Right lobe of liver (tissue), 6 donors: ENCODE data around the gene SPACA7. TPM values are rescaled to one million over a fixed set of nuclear protein-coding genes. Genes with fewer than 3 reads are reported as not detected.

ENCODE experiments used
- ATAC-seq, 4 donors: fragments of 200-7000 bp; cut with Tn5 transposase; one replicate each; pipeline ENCODE4 v1.9.1; 2020; ENCODE audit warnings: mild to moderate bottlenecking in 4 of 4, moderate library complexity in 4 of 4
- DNase-seq, 3 donors: peaks; one replicate each; pipeline ENCODE4 v3.0.0-alpha.2; 2020
- H3K27ac ChIP-seq, 3 donors: fragments of 200-600 bp; one replicate each; pipeline ENCODE4 v1.8.0; 2022
- H3K27me3 ChIP-seq, 2 donors: fragments of 200-600 bp; one replicate each; pipeline ENCODE4 v1.8.0; 2022
- H3K36me3 ChIP-seq, 4 donors: fragments of 200-600 bp; sonication (generic) in 1 of 4; one replicate each; pipeline versions ENCODE4 v1.5.1 to v1.8.0; 2017 to 2022; ENCODE audit warnings: control low read depth in 1 of 4
- H3K4me1 ChIP-seq, 4 donors: fragments of 200-600 bp; sonication (generic) in 1 of 4; one replicate each; pipeline versions ENCODE4 v1.5.1 to v1.8.0; 2017 to 2022; ENCODE audit warnings: control low read depth in 1 of 4
- H3K4me3 ChIP-seq, 3 donors: fragments of 200-600 bp; one replicate each; pipeline ENCODE4 v1.8.0; 2022
- H3K9me3 ChIP-seq, 4 donors: fragments of 200-600 bp; sonication (generic) in 1 of 4; one replicate each; pipeline versions ENCODE4 v1.5.1 to v1.8.0; 2017 to 2022; ENCODE audit warnings: control low read depth in 1 of 4
- CTCF ChIP-seq, 4 donors: fragments of 200-600 bp in 3 of 4; fragments of 450-650 bp in 1 of 4; IDR thresholded peaks; one replicate each; pipeline versions ENCODE4 v1.5.1 to v1.8.0; 2016 to 2022; ENCODE audit warnings: antibody characterized with exemption in 4 of 4, mild to moderate bottlenecking in 2 of 4
- POLR2A ChIP-seq: fragments of 450-650 bp; IDR thresholded peaks from one replicate; pipeline ENCODE4 v1.6.1; 2017; ENCODE audit warnings: antibody characterized with exemption, mild to moderate bottlenecking
- WGBS: methylation state at CpG from one replicate; pipeline ENCODE4 v1.1.6; 2018; ENCODE audit warnings: low coverage, low lambda C conversion rate; ENCODE audit not compliant: insufficient coverage; ENCODE audit errors: missing lambda C conversion rate; 5-methylcytosine and 5-hydroxymethylcytosine counted together
- intact Hi-C, 2 donors: fragments of 100-400 bp; cut with DNase I; formaldehyde crosslinking; loops; one replicate each; pipeline versions ENCODE4 v1.11.2 to v1.14.1; 2022
- total RNA-seq, 6 experiments: library from RNA; depleted of rRNA in 2 of 6; stranded (reverse); fragments of >200 nt in 2 of 6; fragmentation: NEBNext Ultra II Directional in 3 of 6; extraction: Animal tissue kit (Norgen Biotek cat#: 25700) in 3 of 6; gene quantifications; one replicate each; pipeline versions ENCODE4 v1.1.0 to v1.2.4, GENCODE V29; 2016 to 2023
- donor health status: DM: no; HTN: yes; CAD: no.
- donor health status: DM: no; HTN: no; CAD: no.
- donor health status: DM: no; HTN: no; CAD: no.
- donor health status: DM: no; HTN: yes; CAD: no.
- donor health status: DM: no; HTN: yes; CAD: no.

Gene SPACA7
- total RNA-seq, 6 experiments from 2014 or later, result not detected

- whole genome bisulfite sequencing, result 79% methylated on average over 16 of the region's 23 CpGs
- H3K36me3 ChIP-seq, result no peaks in the 10 kb centered on the region
- ATAC-seq, result no peak
- DNase-seq, result no peak
- H3K27ac ChIP-seq, result no peak overlapping the region
- H3K9me3 ChIP-seq, result no peaks in the 10 kb centered on the region
- intact Hi-C loops, result no loop called here
- H3K27me3 ChIP-seq, result no peaks in the 10 kb centered on the region
- TF ChIP-seq CTCF (IDR thresholded peaks at IDR 0.05) (no peak), POLR2A (no peak)
- no peak overlapping the region for H3K4me3 ChIP-seq
- no peaks in the 10 kb centered on the region for H3K4me1 ChIP-seq
Measured at GRCh38 chr13:112450118-112450903, 74.2 kb downstream of the SPACA7 start.

GRCh38 chr13:112450904-112451240 is 74.7 kb downstream of the SPACA7 start:
- DNase-seq, result no peak
- peak in 3 of 4 donors; percentile 24 to 51 (median 36) for ATAC-seq
- no peaks in the 10 kb centered on the region for H3K4me1 ChIP-seq
- no peaks in the 10 kb centered on the region for H3K36me3 ChIP-seq
- intact Hi-C loops, result no loop called here
- H3K4me3 ChIP-seq, result no peak overlapping the region
- no peak overlapping the region for H3K27ac ChIP-seq
- 33% methylated on average over 9 of the region's 9 CpGs for WGBS
- TF ChIP-seq CTCF (IDR thresholded peaks at IDR 0.05) (no peak), POLR2A (no peak)
- no peaks in the 10 kb centered on the region for H3K9me3 ChIP-seq
- no peaks in the 10 kb centered on the region for H3K27me3 ChIP-seq

- H3K36me3 ChIP-seq, result no peaks in the 10 kb centered on the region
- TF ChIP-seq POLR2A (no peak), CTCF (IDR thresholded peaks at IDR 0.05) (no peak)
- H3K9me3 ChIP-seq, result no peaks in the 10 kb centered on the region
- intact Hi-C loops, result no loop called here
- no peaks in the 10 kb centered on the region for H3K27me3 ChIP-seq
- H3K4me3 ChIP-seq, result no peak overlapping the region
- H3K27ac ChIP-seq, result no peak overlapping the region
- DNase-seq (peak in 1 of 3 donors; percentile 53), ATAC-seq (peak in 2 of 4 donors; percentile 6 to 9)
- 94% methylated on average over 11 of the region's 43 CpGs for WGBS
- H3K4me1 ChIP-seq, result no peaks in the 10 kb centered on the region
Measured at GRCh38 chr13:112451512-112452379, 75.6 kb downstream of the SPACA7 start.

GRCh38 chr13:112452380-112453206 is 76.4 kb downstream of the SPACA7 start:
- DNase-seq, result peak in 1 of 3 donors; percentile 50
- H3K27me3 ChIP-seq, result no peaks in the 10 kb centered on the region
- intact Hi-C loops, result no loop called here
- no peak for TF ChIP-seq POLR2A
- no peak for TF ChIP-seq CTCF (IDR thresholded peaks at IDR 0.05)
- H3K9me3 ChIP-seq, result no peaks in the 10 kb centered on the region
- no peak for ATAC-seq
- no peak overlapping the region for H3K27ac ChIP-seq
- no CpG with 5 or more reads among the region's 36 CpGs for WGBS
- no peaks in the 10 kb centered on the region for H3K4me1 ChIP-seq
- no peaks in the 10 kb centered on the region for H3K36me3 ChIP-seq
- no peak overlapping the region for H3K4me3 ChIP-seq
